ENCODE results near the gene PCARE. TPM values are rescaled to one million over a fixed set of nuclear protein-coding genes. Genes with fewer than 3 reads are reported as not detected.

The PCARE gene
- total RNA-seq, 2 donors from 2014 or later = not detected

GRCh38 chr2:29073933-29074332 lies 390 bp downstream of the PCARE start:
- H3K27ac ChIP-seq = no peak overlapping the region

GRCh38 chr2:29072971-29073725 lies 1.2 kb downstream of the PCARE start:
- Histone ChIP-seq H3K4me3 (no peak overlapping the region), H3K4me1 (no peaks in the 10 kb centered on the region), H3K36me3 (no peaks in the 10 kb centered on the region), H3K27me3 (no peaks in the 10 kb centered on the region), H3K27ac (no peak overlapping the region), H3K9me3 (no peaks in the 10 kb centered on the region), H3K9ac (ENCODE audit: low read depth in 2 of 2, low read length in 2 of 2) (no peak overlapping the region)
- no peak for DNase-seq
- intact Hi-C loops (cut with DNase I) = no loop called here
- no peak for TF ChIP-seq CTCF (IDR thresholded peaks at IDR 0.05)

More at GRCh38 chr2:29073933-29074332, 390 bp downstream of the PCARE start:
- H3K36me3 ChIP-seq = no peaks in the 10 kb centered on the region
- H3K4me3 ChIP-seq = no peak overlapping the region
- DNase-seq = no peak
- H3K27me3 ChIP-seq = no peaks in the 10 kb centered on the region
- no peak for TF ChIP-seq CTCF (IDR thresholded peaks at IDR 0.05)
- H3K9ac ChIP-seq (ENCODE audit: low read depth in 2 of 2, low read length in 2 of 2) = no peak overlapping the region
- intact Hi-C loops (cut with DNase I) = no loop called here
- no peaks in the 10 kb centered on the region for H3K4me1 ChIP-seq
- H3K9me3 ChIP-seq = no peaks in the 10 kb centered on the region

GRCh38 chr2:29072251-29072650 lies 2.1 kb downstream of the PCARE start:
- no peak for TF ChIP-seq CTCF (IDR thresholded peaks at IDR 0.05)
- H3K27ac ChIP-seq = no peak overlapping the region
- no peaks in the 10 kb centered on the region for H3K36me3 ChIP-seq
- no peak for DNase-seq
- no peak overlapping the region for H3K9ac ChIP-seq (ENCODE audit: low read depth in 2 of 2, low read length in 2 of 2)
- no peaks in the 10 kb centered on the region for H3K9me3 ChIP-seq
- H3K4me1 ChIP-seq = no peaks in the 10 kb centered on the region
- intact Hi-C loops (cut with DNase I) = no loop called here
- H3K4me3 ChIP-seq = no peak overlapping the region
- no peaks in the 10 kb centered on the region for H3K27me3 ChIP-seq

DNA sequence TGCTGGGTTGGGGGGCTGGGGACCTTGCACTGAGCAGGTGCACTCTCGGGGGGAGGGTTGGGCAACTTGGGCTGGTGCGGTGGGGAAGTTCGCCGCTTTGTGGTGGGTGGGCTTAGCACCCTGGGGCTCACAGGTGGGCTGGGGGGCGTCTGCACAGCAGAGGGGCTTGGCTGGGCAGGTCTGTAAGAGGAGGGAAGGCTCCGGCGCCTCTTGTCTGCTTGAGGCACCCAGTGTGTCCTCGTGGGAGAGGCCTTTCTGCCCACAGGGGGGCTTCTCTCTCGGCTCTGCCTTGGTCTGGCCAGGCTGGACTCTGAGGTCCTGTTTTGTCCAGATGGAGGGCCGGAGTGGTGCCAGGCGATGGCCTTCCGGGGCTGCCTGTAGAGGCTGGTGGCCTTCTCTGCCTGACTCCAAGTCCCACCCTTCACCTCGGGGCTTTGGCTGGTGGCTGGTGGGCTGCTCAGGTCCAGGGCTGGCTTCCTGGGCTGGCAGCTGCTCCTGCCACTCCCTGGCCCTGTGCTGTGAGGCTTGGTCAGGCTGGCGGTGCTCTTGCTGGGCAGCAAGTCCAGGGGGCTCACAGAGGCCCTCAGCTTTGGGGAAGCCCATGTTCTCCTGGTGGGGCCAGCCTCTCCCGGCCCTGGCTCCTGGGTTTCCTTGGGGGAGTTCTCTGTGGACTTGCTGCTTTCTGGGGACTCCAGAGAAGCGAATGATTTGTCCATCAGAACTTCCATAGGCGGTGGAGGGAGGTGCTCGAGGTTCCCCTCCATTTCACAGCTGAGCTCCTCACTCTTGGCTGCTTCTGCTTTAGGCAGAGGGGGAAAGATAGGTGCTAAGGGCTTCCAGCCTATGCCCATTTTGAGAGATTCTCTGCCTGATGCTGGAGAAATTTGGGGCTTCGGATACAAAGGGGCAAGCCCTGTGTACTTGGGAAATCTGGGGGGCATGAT lies 3.0 kb downstream of the PCARE start:
- no peak for TF ChIP-seq CTCF (IDR thresholded peaks at IDR 0.05)
- no peak overlapping the region for H3K4me3 ChIP-seq
- H3K36me3 ChIP-seq = no peaks in the 10 kb centered on the region
- no peak for DNase-seq
- intact Hi-C loops (cut with DNase I) = no loop called here
- H3K9me3 ChIP-seq = no peaks in the 10 kb centered on the region
- H3K27me3 ChIP-seq = no peaks in the 10 kb centered on the region
- H3K4me1 ChIP-seq = no peaks in the 10 kb centered on the region
- H3K9ac ChIP-seq (ENCODE audit: low read depth in 2 of 2, low read length in 2 of 2) = no peak overlapping the region
- H3K27ac ChIP-seq = no peak overlapping the region

DNA sequence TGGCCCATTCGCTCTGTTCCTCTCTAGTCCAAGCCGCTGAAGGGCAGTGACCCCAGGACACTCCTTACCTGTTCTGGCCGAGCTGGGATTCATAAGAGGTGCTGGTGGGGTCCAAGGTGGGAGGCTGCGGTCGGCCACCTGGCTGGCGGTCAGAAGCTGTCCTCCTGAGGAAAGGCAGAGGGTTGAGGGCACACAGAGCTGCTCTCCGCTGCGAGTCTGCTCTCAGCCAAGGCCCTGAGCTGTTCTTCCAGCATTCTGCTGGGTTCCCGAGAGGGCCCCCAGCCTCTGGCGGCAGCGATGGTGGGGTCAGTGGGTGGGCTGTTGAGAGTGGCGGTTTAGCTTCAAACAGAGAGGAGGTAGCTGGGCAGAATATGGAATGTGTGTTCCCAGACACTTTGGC lies 3.8 kb downstream of the PCARE start:
- no peaks in the 10 kb centered on the region for H3K36me3 ChIP-seq
- no peak overlapping the region for H3K9ac ChIP-seq (ENCODE audit: low read depth in 2 of 2, low read length in 2 of 2)
- H3K27ac ChIP-seq = no peak overlapping the region
- H3K27me3 ChIP-seq = no peaks in the 10 kb centered on the region
- no peak for TF ChIP-seq CTCF (IDR thresholded peaks at IDR 0.05)
- intact Hi-C loops (cut with DNase I) = no loop called here
- H3K4me1 ChIP-seq = no peaks in the 10 kb centered on the region
- no peak overlapping the region for H3K4me3 ChIP-seq
- H3K9me3 ChIP-seq = no peaks in the 10 kb centered on the region
- DNase-seq = no peak
